HG03095 (cell line): ENCODE data around the gene ATP7A.
"Not testable (repeated sequence)": the region's sequence is repeated elsewhere in the genome, so short reads cannot be mapped to it uniquely, and the experiment has no call there.

Experiments used
- ATAC-seq: cut with Tn5 transposase; IDR thresholded peaks from one replicate; pipeline ENCODE4 v1.9.1; 2021; ENCODE audit warnings: moderate library complexity; ENCODE audit not compliant: unreplicated experiment

The ATP7A gene

DNA sequence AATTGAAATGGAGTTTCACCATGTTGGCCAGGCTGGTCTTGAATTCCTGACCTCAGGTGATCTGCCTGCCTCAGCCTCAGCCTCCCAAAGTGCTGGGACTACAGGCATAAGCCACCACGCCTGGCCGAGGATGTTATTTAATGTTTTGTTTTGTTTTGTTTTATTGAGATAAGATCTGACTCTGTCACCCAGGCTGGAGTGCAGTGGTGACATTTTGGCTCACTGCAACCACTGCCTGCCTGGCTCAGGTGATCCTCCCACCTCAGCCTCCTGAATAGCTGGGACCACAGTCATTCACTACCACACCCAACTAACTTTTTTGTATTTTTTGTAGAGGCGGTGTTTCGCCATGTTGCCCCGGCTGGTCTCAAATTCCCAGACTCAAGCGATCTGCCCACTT lies 34.5 kb downstream of the ATP7A start:
- not testable (repeated sequence) for ATAC-seq

GRCh38 chrX:77945910-77946545 lies 35.5 kb downstream of the ATP7A start:
- no peak for ATAC-seq

GRCh38 chrX:77946571-77946970 lies 36.1 kb downstream of the ATP7A start:
- ATAC-seq = no peak

GRCh38 chrX:77949840-77950239 lies 39.3 kb downstream of the ATP7A start:
- no peak for ATAC-seq

- ATAC-seq = no peak
Measured at GRCh38 chrX:77952173-77952572, 41.7 kb downstream of the ATP7A start.

DNA sequence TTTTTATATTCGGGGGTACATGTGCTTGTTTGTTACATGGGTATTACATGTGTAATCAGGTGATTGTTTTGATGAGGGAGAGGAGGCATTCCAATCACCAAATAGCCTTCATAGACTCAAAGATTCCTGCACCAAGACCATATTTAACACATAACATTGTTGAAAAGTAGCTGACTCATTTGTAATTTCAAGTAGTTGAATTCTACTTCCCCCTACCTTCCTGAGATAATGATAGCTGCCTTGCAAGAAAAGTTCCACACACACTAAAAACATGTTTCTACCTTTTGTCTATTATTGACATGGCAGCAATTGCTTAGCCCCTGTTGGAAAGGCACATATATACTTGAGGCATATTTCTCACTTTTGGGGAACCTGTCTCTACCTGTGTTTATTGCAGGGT lies 42.8 kb downstream of the ATP7A start:
- no peak for ATAC-seq

GRCh38 chrX:77953708-77954107 lies 43.2 kb downstream of the ATP7A start:
- ATAC-seq = no peak

DNA sequence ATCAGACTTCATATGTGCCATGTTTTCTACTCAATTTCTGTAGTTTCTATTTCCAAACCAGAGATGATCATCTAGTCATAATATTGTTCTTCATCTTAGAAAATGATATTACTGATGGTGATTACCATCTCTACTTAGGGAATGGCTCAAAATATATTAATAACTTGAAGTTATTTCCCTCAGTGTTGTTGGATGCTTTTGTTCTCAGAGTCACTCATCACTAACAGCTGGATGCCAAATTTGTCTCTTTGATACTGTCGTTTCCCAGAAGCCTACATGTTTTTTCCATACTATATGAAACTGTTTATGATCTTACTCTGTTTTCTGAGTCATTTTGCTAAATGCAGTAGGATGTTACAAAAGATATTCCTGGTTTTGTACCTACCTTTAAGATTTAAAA lies 50.1 kb downstream of the ATP7A start:
- no peak for ATAC-seq

DNA sequence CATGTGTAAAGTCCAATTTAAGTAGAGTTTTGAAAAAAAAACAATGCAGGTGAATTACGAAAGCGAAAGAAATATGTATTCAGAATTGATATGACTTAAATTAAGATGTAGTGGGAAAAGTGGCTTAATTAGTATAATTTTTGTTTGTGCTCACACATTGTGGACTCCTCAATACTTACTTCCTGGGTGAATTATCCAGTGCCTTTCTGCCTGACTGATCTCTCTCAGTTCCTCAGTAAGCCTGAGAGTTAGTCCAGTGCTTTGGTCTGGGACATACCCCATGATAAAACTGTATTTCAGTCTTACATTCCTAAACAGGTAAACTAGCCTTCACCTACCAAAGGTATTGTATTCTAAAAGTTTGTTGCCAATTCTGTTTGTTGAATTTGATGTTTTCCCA lies 50.6 kb downstream of the ATP7A start:
- ATAC-seq = no peak

DNA sequence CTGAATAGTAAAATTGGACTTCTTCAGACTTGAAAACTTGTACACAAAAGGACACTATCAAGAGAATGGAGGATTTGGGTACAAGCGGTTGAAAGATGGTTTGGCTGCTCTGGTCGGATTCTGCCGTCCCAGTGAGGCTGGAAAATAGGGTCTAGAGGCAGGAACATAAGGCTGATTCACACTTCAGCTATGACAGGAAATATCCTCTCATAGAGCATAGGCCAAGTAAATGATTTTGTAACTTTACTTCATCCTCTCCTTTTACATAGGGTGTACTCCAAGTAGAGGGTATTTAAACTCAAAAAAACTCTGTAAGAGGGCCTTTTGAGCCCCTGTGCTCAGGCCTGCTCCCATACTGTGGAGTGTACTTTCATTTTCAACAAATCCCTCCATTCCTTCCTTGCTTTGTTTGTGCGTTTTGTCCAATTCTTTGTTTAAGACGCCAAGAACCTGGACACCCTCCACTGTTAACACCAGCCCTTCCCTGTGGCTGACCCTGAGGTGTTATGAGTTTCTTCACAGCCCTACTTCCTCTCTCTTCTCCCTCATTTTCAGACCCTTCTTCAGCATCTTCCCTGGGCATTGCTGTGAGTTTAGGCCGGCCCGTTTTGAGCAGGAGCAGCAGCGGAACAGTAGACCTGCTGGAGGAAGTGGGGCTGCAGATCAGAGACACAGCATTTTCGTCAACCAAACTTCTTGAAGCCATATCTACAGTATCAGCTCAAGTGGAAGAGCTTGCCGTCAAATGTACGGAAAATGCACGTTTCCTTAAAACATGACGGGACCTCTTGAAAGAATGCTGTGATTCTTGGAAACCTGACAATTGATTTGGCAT lies 51.8 kb downstream of the ATP7A start:
- no peak for ATAC-seq

DNA sequence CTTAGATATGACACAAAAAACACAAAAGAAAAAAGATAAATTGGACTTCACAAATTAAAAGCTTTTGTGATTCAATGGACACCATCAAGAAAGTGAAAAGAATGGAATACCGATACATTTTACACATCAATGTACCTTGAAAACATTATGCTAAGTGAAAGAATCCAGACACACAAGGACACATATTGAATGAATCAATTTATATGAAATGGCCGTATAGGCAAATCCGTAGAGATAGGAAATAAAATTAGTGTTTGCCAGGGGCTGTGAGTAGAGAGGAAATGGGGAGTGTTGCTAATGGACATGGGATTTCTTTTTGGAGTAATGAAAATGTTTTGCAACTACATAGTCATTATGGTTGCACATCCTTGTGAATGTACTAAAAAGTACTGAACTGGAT lies 55.9 kb downstream of the ATP7A start:
- ATAC-seq = no peak

GRCh38 chrX:77967631-77968030 lies 57.1 kb downstream of the ATP7A start:
- ATAC-seq = no peak

GRCh38 chrX:77969538-77969937 lies 59.0 kb downstream of the ATP7A start, which contains the start of gene PGAM4:
Gene PGAM4 (minus strand): TSS chrX:77969638. CDS start chrX:77969638, 0 bp downstream.
- ATAC-seq = no peak

GRCh38 chrX:77975755-77976154 lies 65.3 kb downstream of the ATP7A start:
- no peak for ATAC-seq

DNA sequence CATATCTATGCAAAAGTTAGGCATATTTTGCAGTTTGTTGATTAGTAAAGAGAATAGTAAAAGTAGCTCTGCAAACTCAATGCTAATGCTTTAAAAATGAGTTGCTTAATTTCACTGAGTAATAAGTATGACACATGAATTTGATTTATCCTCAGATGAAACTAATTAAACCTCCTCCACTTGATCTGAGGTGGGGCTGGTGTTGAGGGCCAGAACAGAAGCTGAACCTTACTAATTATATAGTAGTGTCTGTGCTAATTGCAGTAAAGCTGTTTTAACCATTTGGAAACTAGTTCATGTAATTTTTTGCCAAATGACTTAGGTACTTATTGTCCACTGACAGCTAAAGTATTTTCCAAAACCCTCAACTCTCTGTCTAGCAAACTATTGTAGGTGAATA lies 66.6 kb downstream of the ATP7A start:
- no peak for ATAC-seq

DNA sequence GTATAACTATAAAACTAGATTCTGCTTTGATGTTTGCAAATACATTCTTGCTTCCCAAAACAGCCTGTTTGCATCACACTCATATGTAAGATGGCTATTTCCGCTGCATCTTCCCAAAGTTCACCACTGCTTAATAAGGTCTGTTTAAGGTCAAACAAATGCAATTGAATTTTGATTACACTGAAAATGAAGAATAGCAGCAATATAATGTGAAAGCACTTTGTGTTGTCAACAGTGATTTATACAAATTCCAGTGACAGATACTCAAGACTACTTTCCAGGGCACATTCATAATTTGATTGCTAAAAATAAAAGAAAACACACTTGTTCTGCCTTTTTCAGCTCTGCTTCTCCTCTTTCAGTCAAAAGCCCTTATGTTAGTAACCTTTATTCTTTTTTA lies 67.0 kb downstream of the ATP7A start:
- ATAC-seq = no peak

GRCh38 chrX:77979870-77980269 lies 69.4 kb downstream of the ATP7A start:
- ATAC-seq = no peak

- no peak for ATAC-seq
Measured at GRCh38 chrX:78011846-78012245, 101.4 kb downstream of the ATP7A start.

GRCh38 chrX:78019586-78020483 lies 109.3 kb downstream of the ATP7A start:
- no peak for ATAC-seq

DNA sequence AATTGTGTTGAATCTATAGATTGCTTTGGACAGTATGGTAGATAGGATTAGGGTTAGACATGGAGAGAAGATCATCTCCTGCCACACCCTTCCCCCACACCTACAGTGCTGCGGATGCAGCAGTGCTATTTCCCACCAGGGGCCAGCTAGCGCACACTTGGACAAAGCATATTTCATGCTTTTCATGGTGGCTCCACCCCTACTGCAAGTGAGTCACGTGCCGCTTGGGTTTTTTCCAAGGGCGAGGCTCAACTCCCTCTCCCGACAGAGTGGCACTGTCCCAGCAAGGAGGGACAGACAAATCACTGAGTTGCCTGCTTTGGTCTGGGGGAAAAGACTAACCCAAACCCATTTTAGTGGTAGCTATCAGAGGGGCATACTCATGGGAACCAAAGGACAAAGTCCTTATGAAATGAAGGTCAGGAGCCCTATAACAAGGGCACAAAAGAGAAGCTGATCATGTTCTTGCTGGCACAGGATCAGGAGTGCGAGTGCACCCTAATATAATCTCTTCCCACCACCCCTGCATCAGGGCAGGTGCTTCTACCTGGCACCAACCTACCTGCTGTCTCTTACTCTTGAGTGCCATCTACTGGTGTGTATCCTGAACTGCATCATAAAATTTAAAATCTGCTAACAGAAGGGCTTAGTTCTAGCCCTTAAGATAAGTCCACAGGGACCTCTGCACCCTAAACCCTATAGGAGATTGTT lies 114.0 kb downstream of the ATP7A start:
- no peak for ATAC-seq

- ATAC-seq = no peak
Measured at GRCh38 chrX:78027798-78028197, 117.3 kb downstream of the ATP7A start.
